Measurements from ENCODE around the gene TAX1BP1.

Gene TAX1BP1

GRCh38 chr7:27781188-27781587 lies 41.2 kb downstream of the TAX1BP1 start:
- no peak for DNase-seq (ENCODE audit: low spot score)

- DNase-seq (ENCODE audit: low spot score) = peak; percentile 5
Observed at GRCh38 chr7:27782849-27783248, 42.9 kb downstream of the TAX1BP1 start.

DNA sequence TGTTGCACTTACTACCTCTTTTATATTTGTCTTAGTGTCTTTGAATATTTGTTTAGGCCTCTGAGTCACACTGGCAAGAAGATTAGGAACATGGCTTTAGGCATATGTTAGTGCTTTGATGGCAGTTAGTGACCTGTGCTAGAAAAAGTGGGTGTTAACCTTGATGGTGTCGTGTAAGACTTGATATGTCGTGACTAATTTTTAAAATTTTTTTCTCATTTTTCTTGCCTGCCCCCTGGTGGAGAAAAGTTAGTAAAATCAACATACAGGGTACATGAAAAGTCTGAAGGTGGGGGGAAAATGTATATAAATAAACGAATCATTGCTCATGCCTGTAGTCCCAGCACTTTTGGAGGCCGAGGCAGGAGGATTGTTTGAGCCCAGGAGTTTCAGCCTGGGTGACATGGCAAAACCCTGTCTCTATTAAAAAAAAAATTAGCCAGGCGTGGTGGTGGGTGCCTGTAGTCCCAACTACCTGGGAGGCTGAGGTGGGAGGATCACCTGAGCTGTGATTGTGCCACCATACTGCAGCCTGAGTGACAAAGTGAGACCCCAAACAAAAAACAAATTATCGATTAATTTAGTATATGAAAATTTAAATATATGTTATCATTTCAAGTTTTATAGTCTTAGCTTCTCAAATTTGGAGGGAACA lies 44.6 kb downstream of the TAX1BP1 start:
- DNase-seq (ENCODE audit: low spot score) = peak; percentile 55

DNA sequence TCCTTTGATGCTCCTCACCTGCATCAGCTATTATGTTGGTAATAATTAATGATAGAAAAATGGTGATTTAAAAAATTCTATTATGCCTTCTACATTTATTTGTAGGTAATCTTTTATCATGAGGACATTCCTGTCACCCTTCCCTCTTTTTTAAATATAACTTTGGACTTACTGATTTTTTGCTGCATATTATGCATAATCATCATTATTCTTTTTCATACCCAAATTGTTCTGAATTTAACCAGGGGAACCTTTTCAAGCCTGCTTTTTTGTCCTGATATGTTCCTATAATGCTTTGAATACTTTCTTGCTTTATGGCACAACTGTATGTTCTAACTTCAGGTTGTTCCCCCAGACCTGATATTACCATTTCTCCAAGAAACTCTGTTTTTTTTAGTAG lies 48.5 kb downstream of the TAX1BP1 start:
- DNase-seq (ENCODE audit: low spot score) = no peak

DNA sequence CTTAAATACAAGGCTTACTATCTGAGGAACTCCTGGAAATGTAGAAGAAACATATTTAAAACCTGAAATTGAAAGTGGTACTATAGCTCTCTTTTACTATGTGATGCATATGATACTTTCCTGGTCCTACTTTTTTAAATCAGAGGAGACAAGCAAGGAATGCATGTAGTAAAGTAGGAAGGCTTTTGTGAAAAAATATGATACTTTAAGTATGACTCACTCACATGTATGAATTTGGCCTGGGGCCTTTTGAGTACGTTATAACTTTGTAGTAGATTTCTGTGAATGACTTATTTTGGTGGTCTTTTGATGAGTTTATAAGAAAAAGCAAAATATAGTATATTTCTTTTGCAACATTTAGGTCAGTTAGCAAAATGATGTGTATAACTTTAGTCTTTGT lies 53.8 kb downstream of the TAX1BP1 start:
- no peak for DNase-seq (ENCODE audit: low spot score)

DNA sequence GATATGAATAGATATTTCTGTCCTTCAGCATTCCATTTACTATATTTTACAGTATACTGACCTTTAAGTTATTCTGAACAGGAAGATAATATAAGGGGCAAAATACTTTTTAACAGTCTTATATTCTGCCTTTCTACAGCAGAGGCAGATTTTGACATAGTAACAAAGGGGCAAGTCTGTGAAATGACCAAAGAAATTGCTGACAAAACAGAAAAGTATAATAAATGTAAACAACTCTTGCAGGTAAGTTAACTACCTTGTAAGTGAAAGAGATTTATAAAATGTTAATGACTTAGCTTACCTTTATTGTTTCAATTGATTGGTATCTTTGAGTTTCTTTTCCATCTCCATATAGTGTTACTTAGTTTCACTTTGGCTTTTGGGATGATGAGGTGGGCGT lies 56.0 kb downstream of the TAX1BP1 start:
- no peak for DNase-seq (ENCODE audit: low spot score)

DNA sequence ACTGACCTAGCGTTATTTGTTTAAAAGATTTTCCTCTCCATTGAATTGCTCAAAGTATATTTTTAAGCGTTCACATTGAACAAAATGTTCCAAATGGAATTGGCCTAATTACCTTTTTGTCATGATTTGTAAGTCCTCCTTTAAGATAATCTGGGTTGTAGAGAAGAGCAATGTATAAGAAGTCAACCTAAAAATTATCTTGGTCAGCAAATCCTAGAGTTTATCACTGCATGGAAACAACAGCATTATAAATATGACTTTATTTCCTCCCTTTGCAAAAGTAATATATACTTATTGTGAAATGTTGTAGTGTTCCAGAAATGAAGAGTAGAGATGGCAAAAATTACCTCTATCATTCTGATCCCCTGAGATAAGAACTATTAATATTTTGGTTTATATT lies 59.2 kb downstream of the TAX1BP1 start:
- no peak for DNase-seq (ENCODE audit: low spot score)

- DNase-seq (ENCODE audit: low spot score) = no peak
Observed at GRCh38 chr7:27802999-27803398, 63.0 kb downstream of the TAX1BP1 start.

DNA sequence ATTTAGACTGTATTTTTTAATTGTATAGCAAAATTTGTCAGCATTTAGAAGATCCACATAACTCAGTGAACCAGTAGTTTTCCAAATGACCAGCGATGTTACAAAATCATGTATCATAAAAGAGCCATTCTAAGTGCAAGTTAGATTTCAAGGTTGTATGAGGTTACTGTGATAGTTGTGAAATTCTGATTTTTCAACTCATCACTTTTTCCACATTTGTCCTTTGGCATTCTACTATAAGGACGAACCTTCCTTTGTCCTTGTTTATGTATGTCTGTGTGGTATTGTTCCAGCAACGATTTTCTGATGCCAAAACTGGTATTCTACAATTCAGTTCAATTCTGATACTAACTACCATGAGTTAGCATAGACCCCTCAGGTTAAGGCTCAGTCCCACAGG lies 64.2 kb downstream of the TAX1BP1 start:
- DNase-seq (ENCODE audit: low spot score) = no peak

DNA sequence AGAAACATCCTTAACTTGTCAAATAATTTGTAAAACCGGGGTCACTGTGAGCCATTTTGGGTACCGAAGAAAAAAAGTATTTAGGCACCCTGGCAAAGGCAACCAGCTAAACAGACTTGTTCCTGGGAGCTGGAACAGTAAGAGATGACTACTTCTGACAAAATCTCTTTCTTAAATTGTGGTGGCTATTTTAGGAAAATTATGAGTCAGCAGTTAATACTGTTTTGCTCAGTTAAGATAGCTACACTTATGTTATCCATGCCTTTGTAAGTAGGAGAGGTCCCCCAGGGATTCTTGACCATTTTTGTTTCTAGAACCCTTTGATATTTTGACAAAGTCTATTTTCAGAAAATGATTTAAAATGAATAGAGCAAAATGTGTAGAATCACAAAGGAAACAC lies 68.7 kb downstream of the TAX1BP1 start:
- DNase-seq (ENCODE audit: low spot score) = no peak

- no peak for DNase-seq (ENCODE audit: low spot score)
Observed at GRCh38 chr7:27810186-27810585, 70.2 kb downstream of the TAX1BP1 start.

DNA sequence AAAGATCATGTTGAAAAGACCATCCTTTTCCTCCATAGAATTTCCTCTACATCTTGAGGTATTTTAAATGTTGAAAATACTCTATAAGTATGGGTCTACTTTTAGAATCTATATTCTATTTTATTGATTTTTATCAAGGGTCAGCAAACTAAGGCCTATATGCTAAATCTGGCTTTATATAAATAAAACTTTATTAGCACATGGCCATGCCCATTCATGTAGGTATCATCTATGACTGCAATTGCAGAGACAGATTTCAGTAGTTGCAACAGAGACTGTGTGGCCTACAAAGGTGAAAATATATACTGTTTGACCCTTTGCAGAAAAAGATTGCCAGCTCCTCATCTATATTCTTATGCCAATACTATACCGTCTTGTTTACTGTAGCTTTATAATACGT lies 72.7 kb downstream of the TAX1BP1 start:
- no peak for DNase-seq (ENCODE audit: low spot score)

- no peak for DNase-seq (ENCODE audit: low spot score)
Observed at GRCh38 chr7:27822245-27822644, 82.3 kb downstream of the TAX1BP1 start.

DNA sequence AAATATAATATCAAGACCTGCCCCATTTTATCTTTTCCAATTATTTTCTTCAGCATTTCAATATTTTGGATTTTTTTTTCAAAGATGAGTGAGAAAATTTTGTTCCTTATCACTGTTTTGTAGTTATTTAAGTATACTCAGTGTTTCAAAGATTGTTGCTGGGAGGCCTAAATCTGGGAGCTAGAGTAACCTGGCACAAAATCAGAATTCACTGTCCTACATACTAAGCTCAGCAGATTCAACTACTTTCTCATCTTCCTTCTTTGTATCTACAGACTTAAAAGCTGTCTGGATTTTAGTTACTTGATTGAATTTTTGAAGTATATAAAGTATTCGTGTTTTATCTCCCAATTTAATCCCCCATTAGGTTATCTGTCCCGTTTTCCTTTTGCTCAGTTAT lies 85.9 kb downstream of the TAX1BP1 start:
- DNase-seq (ENCODE audit: low spot score) = no peak

GRCh38 chr7:27826357-27826756 lies 86.4 kb downstream of the TAX1BP1 start:
- DNase-seq (ENCODE audit: low spot score) = no peak

DNA sequence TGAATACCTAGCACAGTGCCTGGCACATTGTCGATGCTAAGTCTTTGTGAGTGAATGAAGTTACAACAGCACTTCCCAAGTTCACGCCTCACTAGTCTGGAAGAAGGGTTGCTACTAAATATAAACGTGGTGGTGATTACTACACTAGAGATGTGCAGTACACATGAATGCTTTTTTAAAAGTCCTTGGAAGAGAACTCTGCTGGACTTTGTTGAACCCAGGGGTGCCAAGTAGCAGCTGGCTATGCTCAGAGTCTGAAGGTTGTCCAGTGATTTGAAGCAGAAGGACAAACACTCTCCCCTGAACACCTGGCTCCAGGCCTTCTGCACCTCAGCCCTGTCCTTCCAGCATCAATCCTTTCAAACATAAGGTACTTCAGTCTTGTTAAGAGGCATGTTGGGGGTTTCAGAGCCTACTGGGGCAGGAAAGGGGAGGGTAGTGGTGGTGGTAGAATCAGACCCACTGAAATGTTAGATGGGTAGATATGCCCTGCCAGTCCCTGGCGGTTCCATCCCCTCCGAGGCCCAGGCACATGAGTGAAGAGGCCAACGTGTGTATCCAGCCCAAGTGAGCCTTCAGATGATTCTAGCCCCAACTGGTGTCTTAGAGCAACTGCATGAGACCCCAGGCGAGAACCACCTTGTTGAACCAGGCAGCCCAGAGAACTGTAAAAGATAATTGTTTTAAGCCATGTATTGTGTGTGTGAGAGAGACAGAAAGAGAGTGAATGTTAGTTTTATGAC lies 94.4 kb downstream of the TAX1BP1 start:
- no peak for DNase-seq (ENCODE audit: low spot score)

DNA sequence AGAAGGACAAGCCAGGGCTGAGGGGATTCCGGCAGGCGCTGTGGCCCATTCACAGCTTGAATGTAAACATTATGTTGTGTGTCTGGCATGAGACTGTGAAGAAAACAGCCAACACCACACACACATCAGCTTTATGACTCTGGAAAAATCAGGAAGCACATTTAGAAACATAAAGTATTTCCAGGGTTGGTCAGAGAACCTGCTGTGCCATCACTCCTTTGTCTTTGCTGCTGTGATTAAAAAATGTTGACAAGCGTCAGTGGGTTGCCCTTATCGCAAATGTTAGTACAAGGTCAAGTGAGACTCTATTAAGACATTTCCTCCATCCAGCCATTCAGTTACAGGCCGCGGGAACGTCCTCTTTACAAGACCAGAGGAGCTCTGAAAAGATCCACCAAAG lies 95.4 kb downstream of the TAX1BP1 start:
- DNase-seq (ENCODE audit: low spot score) = no peak

- no peak for DNase-seq (ENCODE audit: low spot score)
Observed at GRCh38 chr7:27836536-27836935, 96.6 kb downstream of the TAX1BP1 start.

GRCh38 chr7:27839099-27839498 lies 99.1 kb downstream of the TAX1BP1 start:
- DNase-seq (ENCODE audit: low spot score) = no peak

DNA sequence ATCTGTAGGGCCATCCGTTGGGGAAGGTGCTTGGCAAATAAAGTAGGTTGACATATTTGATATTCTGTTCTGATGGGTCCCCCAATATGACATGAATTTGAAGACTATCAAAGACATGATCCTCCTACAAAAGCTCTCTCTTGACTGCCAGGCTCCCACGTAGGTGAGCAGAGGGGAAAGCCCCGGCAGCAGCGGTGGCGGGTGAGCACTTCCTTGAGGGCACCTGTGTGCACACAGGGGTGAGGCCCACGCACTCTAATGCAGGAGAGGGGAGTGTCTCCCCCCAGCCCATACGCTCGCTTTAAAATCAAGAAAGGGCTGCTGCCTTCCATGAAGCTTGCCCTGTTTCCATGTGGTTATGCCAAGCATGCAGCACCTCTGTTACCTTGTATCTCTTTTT lies 100.4 kb downstream of the TAX1BP1 start:
- DNase-seq (ENCODE audit: low spot score) = no peak

DNA sequence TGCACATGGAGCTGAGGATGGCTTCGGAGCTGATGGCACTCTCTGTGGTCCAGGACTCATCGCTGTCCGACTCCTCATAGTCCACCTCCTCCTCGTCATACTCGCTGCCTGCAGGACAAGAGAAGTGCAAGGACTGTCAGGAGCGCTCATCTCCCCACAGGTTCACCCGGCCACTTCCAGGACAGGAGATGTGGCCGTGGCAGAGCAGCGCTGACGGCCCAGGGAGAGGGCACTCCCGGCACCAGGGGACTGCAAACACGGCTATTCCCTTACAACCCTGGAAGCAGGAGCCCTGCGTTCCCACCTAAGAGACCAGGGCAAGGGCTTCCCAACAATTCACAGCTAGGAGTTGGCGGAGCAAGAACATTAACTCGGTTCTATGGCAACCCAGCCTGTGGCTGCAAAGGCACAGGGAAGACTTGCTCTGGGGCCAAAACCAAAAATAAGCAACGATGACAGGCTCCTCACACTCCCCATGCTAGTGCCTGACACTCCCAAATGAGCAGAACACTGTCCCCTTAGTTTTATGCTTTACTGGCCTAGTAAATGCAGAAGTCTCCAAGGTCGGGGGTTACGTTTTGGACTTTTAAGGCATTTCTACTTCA lies 100.9 kb downstream of the TAX1BP1 start:
- no peak for DNase-seq (ENCODE audit: low spot score)

DNA sequence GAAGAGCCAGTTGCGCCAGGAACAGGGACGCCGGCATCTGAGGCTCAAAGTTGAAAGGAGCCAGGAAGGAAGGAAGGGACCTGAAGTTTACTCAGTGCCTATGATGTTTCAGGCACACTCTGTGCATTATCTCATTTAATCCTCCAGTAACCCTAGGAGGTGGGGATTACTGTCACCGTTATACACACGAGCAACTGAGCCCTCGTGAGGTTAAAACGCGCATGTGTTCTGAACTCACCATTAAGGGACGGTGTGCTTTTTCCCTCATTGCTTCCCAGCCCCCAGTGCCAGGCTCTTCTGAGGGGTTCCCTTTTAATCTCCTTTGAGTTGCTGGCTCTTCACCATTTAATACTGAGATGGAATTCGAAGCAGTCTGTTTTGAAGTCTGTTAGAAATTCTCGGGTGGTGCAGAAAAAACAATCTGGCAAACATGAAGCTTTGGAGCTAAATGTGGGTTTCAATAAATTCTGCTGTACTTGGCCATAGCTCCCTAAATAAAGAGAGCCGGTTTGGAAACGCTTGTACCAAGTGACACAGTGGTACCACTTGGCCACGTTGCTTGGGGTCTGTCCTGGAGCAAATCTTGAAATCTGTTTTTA lies 102.2 kb downstream of the TAX1BP1 start:
- no peak for DNase-seq (ENCODE audit: low spot score)

- no peak for DNase-seq (ENCODE audit: low spot score)
Observed at GRCh38 chr7:27842851-27843250, 102.9 kb downstream of the TAX1BP1 start.

All from activated CD4-positive, alpha-beta T cell treated with anti-CD3 and anti-CD28 coated beads, Interleukin-2, Interleukin-4, amounts not matched to agents 100 ng/mL and 50 ng/mL, durations not matched to agents 16 hours and 8 hours (primary cell).